DND-41 (cell line): ENCODE measurements around the gene CTSH.

Experiments used
- EZH2 ChIP-seq: IDR thresholded peaks from 3 replicates; pipeline ENCODE4 v1.6.1; 2012; ENCODE audit warnings: borderline replicate concordance, low read depth, mild to moderate bottlenecking, moderate library complexity, low read length, inconsistent platforms; ENCODE audit not compliant: severe bottlenecking
- TF ChIP-seq, protein P1 (sequence below): IDR thresholded peaks from 2 replicates; pipeline ENCODE4 v1.5.1; 2012; ENCODE audit warnings: borderline replicate concordance, low read length, moderate library complexity, mild to moderate bottlenecking; ENCODE audit not compliant: poor library complexity, severe bottlenecking; ENCODE audit errors: extremely low read depth

DNA sequence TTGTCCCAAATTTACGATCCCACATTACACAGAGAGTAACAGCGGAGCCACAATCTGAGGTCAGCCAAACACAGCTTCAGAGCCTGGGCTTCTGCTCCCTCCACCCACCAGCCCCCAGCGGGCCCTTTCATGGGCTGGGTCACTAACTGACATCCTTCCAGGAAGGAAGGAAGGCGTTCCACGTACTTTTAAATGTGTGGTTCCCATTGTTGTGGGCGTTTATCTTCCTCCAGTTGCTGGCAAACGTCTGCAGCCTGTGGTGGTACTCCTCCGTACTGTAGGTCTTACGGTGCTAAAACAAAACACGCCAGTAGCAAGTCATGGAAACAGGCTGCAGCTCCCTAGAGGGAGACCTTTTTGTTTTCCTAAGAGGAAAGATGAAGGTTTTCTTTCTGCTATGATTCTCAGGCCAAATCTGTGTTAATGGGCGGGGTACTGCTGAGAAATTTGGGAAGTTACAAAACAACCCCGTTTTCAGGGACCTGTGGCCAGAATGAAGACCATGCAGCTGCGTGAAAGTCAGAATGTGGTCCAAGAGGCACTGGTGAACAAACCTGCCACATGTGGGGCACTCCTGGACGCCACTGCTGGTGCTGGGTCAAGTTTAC is 7.6 kb downstream of the CTSH start:
- TF ChIP-seq, protein P1, sequence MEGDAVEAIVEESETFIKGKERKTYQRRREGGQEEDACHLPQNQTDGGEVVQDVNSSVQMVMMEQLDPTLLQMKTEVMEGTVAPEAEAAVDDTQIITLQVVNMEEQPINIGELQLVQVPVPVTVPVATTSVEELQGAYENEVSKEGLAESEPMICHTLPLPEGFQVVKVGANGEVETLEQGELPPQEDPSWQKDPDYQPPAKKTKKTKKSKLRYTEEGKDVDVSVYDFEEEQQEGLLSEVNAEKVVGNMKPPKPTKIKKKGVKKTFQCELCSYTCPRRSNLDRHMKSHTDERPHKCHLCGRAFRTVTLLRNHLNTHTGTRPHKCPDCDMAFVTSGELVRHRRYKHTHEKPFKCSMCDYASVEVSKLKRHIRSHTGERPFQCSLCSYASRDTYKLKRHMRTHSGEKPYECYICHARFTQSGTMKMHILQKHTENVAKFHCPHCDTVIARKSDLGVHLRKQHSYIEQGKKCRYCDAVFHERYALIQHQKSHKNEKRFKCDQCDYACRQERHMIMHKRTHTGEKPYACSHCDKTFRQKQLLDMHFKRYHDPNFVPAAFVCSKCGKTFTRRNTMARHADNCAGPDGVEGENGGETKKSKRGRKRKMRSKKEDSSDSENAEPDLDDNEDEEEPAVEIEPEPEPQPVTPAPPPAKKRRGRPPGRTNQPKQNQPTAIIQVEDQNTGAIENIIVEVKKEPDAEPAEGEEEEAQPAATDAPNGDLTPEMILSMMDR = no peak
- no peak for TF ChIP-seq EZH2
